GM12864 (cell line): ENCODE measurements around the gene NDRG3.

Experiments used
- DNase-seq: peaks from one replicate; pipeline ENCODE4 v3.0.0-alpha.2; 2011; ENCODE audit warnings: low read depth
- H3K4me3 ChIP-seq: 2 replicates; pipeline ENCODE4 v1.5.1; 2011; ENCODE audit warnings: mild to moderate bottlenecking, low read depth, low read length, control low read depth
- TF ChIP-seq, protein P1 (sequence below): IDR thresholded peaks from 2 replicates; pipeline ENCODE4 v1.5.1; 2011; ENCODE audit warnings: low read depth, mild to moderate bottlenecking, moderate library complexity, low read length, control low read depth, inconsistent platforms; ENCODE audit errors: missing control alignments

NDRG3 gene

DNA sequence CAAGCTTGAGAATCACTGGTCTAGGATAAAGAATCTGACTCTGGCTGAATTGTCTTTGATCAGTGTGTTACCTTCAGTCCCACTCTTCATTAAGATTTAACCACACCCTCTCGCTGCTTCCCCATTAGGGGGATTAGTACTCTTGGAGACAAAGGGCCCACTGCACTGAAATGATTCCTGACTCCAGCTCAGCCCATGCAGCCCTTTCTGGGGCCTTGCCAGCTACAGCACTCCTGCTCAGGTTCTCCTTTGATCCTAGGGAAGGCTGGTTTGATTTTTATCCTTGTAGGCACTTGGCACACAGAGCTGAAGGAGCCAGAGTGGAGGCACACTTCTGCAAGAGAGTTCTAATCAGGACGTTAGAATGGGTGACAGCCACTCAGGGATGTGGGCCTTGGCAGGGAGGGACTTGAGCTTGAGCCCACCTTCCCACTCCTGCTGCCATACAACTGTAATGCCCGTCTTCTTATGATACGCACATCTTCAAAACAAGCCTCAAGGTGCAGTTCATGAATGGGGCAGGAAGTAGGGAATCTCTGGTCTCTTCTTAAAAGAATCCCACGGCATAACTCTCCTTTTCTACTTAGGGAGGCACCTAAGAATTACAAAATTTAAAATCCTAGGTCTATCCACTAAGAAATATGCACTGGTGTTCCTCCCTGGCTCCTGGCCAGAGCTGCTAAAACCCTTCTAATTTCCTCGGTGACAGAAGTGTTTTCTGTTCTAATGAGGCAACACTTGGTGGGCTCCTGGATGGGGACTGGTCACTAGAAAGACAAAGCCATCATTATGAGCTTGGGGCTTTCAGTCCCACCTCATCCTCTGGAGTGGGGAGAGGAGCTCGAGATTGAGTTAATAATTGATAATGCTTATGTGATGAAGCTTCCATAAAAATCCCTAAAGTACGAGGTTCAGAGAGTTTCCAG lies 98.4 kb downstream of the NDRG3 start:
- H3K4me3 ChIP-seq: no peak overlapping the region
- DNase-seq: no peak
- TF ChIP-seq, protein P1, sequence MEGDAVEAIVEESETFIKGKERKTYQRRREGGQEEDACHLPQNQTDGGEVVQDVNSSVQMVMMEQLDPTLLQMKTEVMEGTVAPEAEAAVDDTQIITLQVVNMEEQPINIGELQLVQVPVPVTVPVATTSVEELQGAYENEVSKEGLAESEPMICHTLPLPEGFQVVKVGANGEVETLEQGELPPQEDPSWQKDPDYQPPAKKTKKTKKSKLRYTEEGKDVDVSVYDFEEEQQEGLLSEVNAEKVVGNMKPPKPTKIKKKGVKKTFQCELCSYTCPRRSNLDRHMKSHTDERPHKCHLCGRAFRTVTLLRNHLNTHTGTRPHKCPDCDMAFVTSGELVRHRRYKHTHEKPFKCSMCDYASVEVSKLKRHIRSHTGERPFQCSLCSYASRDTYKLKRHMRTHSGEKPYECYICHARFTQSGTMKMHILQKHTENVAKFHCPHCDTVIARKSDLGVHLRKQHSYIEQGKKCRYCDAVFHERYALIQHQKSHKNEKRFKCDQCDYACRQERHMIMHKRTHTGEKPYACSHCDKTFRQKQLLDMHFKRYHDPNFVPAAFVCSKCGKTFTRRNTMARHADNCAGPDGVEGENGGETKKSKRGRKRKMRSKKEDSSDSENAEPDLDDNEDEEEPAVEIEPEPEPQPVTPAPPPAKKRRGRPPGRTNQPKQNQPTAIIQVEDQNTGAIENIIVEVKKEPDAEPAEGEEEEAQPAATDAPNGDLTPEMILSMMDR: no peak

DNA sequence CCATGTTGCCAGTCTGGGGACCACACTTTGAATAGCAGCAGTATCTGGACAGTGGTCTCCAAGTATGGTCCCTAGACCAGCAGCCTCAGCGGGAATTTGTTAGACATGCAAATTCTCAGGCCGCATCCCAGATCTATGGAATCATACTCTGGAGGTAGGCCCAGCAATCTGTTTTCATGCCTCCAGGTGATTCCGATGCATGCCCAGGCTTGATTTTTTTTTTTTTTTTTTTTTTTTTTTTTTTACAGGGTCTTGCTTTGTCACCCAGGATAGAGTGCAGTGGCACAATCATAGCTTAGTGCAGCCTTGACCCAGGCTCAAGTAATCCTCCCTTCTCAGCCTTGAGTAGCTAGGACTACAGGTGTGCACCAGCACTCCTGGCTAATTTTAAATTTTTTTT lies 99.2 kb downstream of the NDRG3 start:
- TF ChIP-seq, protein P1: no peak
- H3K4me3 ChIP-seq: no peak overlapping the region
- no peak for DNase-seq

DNA sequence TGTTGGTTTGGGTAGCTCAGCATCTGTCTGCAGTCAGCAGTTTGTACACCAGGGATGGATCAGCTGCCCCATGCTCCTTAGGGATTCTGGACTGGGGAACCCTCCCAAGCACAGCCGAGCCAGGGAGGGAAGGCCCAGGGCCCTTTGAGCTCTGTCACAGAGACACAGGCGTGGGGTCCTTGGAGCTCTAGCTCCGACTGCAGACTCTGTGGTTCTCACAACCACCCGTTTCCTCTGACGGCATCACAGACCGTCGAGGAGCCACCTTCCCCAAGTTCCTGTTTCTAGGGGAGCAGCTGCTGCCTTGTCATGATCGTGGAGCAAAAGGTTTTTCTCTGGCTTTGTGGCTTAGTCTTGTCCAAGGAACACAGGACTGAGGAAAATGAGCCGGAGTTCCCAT lies 99.9 kb downstream of the NDRG3 start, which contains the start of gene SLA2:
SLA2 (minus strand) TSS at position 199 of the 400 bp plus-strand sequence. CDS start 4,861 bp downstream, outside the sequence.
- TF ChIP-seq, protein P1: no peak
- no peak for DNase-seq
- no peak within 1 kb of the TSS for H3K4me3 ChIP-seq

DNA sequence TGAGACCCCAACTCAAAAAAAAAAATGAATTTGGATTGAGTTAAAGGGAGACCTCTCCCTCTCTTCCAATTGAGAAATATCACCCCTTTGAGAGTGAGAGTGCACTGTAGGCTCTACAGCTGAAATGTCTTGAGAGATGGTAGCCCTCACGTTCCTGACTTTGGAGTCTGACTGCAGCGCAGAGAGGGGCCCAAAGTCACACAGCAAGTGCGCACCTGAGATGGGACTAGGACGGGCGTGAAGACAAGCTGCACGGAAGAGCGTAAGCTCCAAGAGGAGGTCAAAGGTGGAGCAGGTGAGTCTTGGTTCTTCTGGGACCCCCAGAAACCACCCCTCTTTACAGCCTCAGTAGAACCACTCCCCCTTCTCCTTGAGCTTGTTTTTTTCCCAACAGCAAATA lies 100.5 kb downstream of the NDRG3 start:
- TF ChIP-seq, protein P1: no peak
- H3K4me3 ChIP-seq: no peak overlapping the region
- DNase-seq: no peak

DNA sequence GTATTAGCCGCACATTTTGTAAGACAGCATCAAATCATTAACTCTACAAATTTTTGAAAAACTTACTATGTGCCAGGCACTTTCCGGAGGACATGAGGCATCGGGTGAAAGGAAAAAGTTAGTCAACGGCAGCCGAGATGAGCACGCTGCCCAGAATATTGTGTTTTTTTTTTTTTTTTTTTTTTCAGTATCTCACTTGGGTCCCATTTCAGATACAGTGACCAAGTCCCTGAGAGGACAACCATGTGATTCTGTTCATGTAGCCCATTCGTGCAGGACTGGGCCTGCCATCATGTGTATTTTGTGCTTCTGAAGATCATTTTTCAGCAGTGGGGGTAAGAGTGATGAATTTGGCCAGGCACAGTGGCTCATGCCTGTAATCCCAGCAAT lies 101.2 kb downstream of the NDRG3 start:
- H3K4me3 ChIP-seq: no peak overlapping the region
- TF ChIP-seq, protein P1: no peak
- DNase-seq: no peak

DNA sequence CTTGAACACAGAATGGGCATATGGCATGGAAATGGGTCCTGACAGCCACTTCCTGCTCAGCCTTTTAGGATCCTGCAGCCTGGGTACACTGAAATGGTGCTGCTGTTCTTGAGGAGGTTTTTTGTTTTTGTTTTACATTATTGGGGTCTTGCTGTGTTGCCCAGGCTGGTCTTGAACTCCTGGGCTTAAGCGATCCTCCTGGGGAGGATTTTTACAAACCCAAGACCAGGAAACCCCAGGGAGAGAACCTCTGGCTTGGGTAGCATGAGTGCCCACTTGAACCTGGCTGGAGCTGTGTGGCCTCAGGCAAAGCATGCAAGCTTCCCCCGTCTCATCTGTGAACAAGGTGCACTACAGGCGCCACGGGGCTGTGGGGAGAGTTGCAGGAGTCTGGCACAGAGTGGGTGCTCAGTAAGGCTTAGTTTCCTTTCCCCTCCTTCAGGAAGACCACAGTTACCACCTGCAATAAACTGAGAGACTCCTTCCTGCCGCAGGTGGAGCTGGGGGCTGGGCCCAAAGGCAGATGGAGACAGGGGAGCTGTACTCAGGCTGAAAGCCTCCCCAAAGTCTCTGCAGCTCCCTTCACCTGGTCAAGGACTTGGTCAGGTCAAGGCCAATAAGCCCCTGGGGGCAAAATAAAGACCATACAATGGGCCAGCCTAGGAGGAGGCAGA lies 101.7 kb downstream of the NDRG3 start:
- TF ChIP-seq, protein P1: no peak
- DNase-seq: no peak
- no peak overlapping the region for H3K4me3 ChIP-seq
